DOHH2 (cell line): ENCODE data around the gene COA8.
"Not testable (repeated sequence)": the region's sequence is repeated elsewhere in the genome, so short reads cannot be mapped to it uniquely, and the experiment has no call there.

Experiments used
- H3F3A ChIP-seq: fragments of 200-600 bp; sonication (generic), shearing (Covaris generic); 2 replicates; pipeline ENCODE4 v1.6.0; 2016; ENCODE audit warnings: antibody characterized with exemption, mild to moderate bottlenecking; ENCODE audit not compliant: control insufficient read depth, insufficient read depth
- H3K27ac ChIP-seq: fragments of 200-600 bp; sonication (generic); 2 replicates; pipeline ENCODE4 v1.5.1; 2014; ENCODE audit warnings: low read depth, mild to moderate bottlenecking, low read length, moderate library complexity
- H3K27me3 ChIP-seq: fragments of 200-600 bp; sonication (generic); 2 replicates; pipeline ENCODE4 v1.6.1; 2014; ENCODE audit warnings: mild to moderate bottlenecking, low read length, mixed read lengths; ENCODE audit not compliant: control insufficient read depth
- H3K36me3 ChIP-seq: fragments of 200-600 bp; sonication (generic); 2 replicates; pipeline ENCODE4 v1.6.1; 2014; ENCODE audit warnings: mild to moderate bottlenecking, low read length, moderate library complexity, mixed read lengths; ENCODE audit not compliant: control insufficient read depth
- H3K4me1 ChIP-seq: fragments of 200-600 bp; sonication (generic); 2 replicates; pipeline ENCODE4 v1.6.1; 2014; ENCODE audit warnings: mild to moderate bottlenecking, low read length, mixed read lengths; ENCODE audit not compliant: control insufficient read depth
- H3K4me2 ChIP-seq: fragments of 200-600 bp; sonication (generic); 2 replicates; pipeline ENCODE4 v1.6.0; 2014; ENCODE audit warnings: mild to moderate bottlenecking, low read length, moderate library complexity
- H3K4me3 ChIP-seq: fragments of 200-600 bp; sonication (generic); 2 replicates; pipeline ENCODE4 v1.5.1; 2014; ENCODE audit warnings: mild to moderate bottlenecking, low read length, mixed read lengths
- H3K79me2 ChIP-seq: fragments of 200-600 bp; sonication (generic); 2 replicates; pipeline ENCODE4 v1.6.1; 2014; ENCODE audit warnings: mild to moderate bottlenecking, low read length, mixed read lengths; ENCODE audit not compliant: control insufficient read depth
- H3K9me2 ChIP-seq: fragments of 200-600 bp; sonication (generic); replicated peaks from 2 replicates; pipeline ENCODE4 v1.6.1; 2014; ENCODE audit warnings: mild to moderate bottlenecking, low read length, mixed read lengths; ENCODE audit not compliant: control insufficient read depth
- H3K9me3 ChIP-seq: fragments of 200-600 bp; sonication (generic); 2 replicates; pipeline ENCODE4 v1.6.1; 2014; ENCODE audit warnings: antibody characterized with exemption, low read length, mixed read lengths; ENCODE audit not compliant: control insufficient read depth, insufficient read depth
- H4K20me1 ChIP-seq: fragments of 200-600 bp; sonication (generic); 2 replicates; pipeline ENCODE4 v1.6.0; 2014; ENCODE audit warnings: low read depth, mild to moderate bottlenecking, antibody characterized with exemption, low read length, moderate library complexity; ENCODE audit not compliant: control insufficient read depth, insufficient read depth
- EZH2phosphoT487 ChIP-seq: fragments of 200-600 bp; sonication (generic); IDR thresholded peaks from 2 replicates; pipeline ENCODE4 v1.6.1; 2017; ENCODE audit warnings: borderline replicate concordance, mild to moderate bottlenecking, antibody characterized with exemption, low read length, moderate library complexity, mixed read lengths
- TF ChIP-seq, protein P1 (sequence below): fragments of 200-600 bp; sonication (generic); IDR thresholded peaks from one replicate; pipeline ENCODE4 v1.5.1; 2014; ENCODE audit warnings: antibody characterized with exemption, mild to moderate bottlenecking, low read depth, low read length; ENCODE audit not compliant: poor library complexity, severe bottlenecking

Gene COA8

DNA sequence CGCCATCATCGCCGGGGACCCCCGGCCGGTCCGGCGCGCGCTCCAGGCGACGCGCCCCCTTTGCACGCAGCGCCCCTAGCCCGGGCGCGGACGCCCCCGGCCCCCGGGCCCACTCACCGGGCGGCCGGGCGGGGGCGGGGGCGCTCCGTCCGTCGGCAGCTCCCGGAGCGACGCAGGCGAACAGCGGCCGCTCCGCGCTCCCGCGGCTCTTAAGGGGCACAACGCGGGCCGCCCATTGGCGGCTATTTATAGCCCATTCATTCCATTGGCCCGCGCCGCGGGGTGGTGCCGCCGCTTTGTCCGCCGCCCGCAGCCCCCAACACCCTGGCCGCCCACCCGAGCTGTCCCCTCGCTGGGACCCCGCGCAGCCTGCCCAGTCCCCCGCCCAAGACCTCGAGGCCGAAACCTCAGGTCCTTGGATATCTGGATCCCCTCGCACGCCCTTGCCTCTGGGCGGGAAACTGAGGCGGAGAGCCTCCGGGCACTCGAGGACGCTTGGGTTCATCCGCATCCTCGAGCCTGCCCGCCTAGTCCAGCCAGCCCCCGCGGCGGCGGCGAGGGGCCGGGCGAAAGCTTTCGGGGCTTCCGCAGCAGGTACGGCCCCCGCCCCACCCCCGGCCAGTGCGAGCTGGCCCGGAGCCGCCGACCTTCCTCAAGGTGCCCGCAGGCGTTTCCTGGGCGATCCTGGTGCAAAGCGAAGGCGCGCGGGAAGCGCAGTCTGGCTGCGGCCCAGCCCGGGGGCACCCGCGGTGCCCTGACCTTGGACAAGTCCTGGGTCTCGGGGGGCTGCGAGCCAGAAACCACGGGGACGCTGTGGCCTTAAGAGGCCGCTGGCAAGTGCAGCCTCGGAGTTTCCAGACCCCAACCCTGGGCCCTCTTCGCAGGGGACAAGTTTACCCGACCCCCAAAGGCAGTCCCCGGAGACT is 39.8 kb upstream of the COA8 start, which contains the start of gene CKB:
Gene CKB (minus strand): TSS at position 182 of the 926 bp plus-strand sequence. CDS start 337 bp downstream, outside the sequence.
- Histone ChIP-seq H3F3A (0 out of 2 replicates have a peak, but pooled peaks cover 2% of the 10 kb centered on the region), H3K4me1 (peaks cover 32% of the 10 kb centered on the region), H3K4me3 (peak within 1 kb of the TSS; percentile 71), H3K4me2 (peak within 1 kb of the TSS; percentile 83), H4K20me1 (0 out of 2 replicates have a peak, but pooled peaks cover 6% of the 10 kb centered on the region), H3K9me2 (no peaks in the 10 kb centered on the region), H3K9me3 (no peaks in the 10 kb centered on the region), H3K27ac (no peak within 1 kb of the TSS), H3K79me2 (no peaks in the 10 kb centered on the region), H3K36me3 (no peaks in the 10 kb centered on the region), H3K27me3 (peaks cover 25% of the 10 kb centered on the region)
- TF ChIP-seq EZH2phosphoT487: no peak

DNA sequence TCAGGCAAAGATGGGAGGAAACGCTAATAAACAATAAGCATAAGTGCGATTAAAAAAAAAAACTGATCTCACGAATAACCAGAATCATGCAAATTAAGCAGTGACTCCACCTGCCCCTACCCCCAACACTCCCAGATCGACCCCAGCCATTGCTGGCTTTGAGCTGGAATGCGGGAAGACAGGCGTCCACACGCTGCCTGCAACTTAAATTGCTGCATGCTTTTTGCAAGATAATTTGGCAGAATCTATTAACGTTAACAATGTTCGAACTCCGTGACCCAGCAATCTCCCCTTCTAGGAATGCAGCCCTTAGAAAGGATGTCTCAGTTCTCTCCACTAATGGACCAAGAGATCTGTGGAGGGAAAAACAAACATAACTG is 39.2 kb upstream of the COA8 start:
- Histone ChIP-seq H3K36me3 (no peaks in the 10 kb centered on the region), H3K27ac (no peak overlapping the region), H3K79me2 (peaks cover 5% of the 10 kb centered on the region), H3K9me3 (no peaks in the 10 kb centered on the region), H3K4me1 (peaks cover 38% of the 10 kb centered on the region), H3K4me3 (no peak overlapping the region), H3K27me3 (peaks cover 25% of the 10 kb centered on the region), H4K20me1 (0 out of 2 replicates have a peak, but pooled peaks cover 6% of the 10 kb centered on the region), H3K9me2 (no peaks in the 10 kb centered on the region), H3F3A (0 out of 2 replicates have a peak, but pooled peaks cover 2% of the 10 kb centered on the region), H3K4me2 (no peak overlapping the region)
- TF ChIP-seq, protein P1, sequence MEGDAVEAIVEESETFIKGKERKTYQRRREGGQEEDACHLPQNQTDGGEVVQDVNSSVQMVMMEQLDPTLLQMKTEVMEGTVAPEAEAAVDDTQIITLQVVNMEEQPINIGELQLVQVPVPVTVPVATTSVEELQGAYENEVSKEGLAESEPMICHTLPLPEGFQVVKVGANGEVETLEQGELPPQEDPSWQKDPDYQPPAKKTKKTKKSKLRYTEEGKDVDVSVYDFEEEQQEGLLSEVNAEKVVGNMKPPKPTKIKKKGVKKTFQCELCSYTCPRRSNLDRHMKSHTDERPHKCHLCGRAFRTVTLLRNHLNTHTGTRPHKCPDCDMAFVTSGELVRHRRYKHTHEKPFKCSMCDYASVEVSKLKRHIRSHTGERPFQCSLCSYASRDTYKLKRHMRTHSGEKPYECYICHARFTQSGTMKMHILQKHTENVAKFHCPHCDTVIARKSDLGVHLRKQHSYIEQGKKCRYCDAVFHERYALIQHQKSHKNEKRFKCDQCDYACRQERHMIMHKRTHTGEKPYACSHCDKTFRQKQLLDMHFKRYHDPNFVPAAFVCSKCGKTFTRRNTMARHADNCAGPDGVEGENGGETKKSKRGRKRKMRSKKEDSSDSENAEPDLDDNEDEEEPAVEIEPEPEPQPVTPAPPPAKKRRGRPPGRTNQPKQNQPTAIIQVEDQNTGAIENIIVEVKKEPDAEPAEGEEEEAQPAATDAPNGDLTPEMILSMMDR: no peak
- no peak for TF ChIP-seq EZH2phosphoT487

DNA sequence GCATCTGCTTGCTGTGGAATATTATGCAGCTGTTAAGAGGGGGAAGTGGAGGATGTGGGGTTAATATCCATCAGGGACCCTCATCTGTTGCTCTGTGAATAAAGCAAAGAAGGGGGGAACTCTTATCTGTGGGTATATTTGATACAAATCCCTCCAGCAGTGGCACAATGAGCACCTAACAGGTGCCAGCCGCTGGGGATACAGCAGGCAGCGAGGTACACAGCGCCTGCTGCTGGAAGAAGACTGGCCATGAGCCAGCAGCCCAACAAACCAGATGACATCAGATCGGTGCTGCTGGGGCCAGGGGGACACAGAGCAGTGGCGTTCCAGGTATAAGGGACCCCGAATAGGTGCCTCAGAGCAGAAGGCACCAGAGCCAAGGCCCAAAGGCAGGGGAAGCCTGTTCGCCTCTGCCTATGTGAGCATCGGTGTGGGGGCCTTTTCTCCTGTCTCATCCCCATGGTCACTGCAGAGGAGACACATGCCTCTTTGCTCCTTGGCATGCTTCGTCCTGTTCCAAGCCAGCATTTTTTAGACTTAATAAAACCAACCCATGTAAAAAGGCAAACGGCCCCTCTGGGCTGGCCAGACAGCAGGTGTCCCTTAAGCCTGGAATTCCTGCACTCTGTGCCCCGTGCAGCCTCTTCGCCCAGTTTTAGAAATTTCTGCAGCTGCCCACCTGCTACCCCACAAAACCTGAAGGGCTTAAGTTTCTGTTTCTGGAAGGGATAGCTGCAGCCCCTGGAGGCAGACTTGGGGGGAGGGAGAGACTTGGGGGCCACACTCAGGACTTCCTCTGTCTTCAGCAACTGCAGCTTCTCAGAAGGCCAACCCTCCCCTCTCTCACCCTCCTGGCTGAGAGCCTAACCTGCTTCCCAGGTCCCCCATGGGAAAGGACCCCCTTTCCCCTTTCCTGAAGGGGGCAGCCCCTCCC is 38.5 kb upstream of the COA8 start:
- Histone ChIP-seq H3K9me2 (no peaks in the 10 kb centered on the region), H3K27ac (no peak overlapping the region), H3F3A (0 out of 2 replicates have a peak, but pooled peaks cover 2% of the 10 kb centered on the region), H3K27me3 (peaks cover 21% of the 10 kb centered on the region), H4K20me1 (0 out of 2 replicates have a peak, but pooled peaks cover under 1% of the 10 kb centered on the region), H3K4me2 (no peak overlapping the region), H3K79me2 (peaks cover 11% of the 10 kb centered on the region), H3K9me3 (no peaks in the 10 kb centered on the region), H3K4me1 (peaks cover 39% of the 10 kb centered on the region), H3K36me3 (no peaks in the 10 kb centered on the region; the same call in 1 of the 2 replicates), H3K4me3 (no peak overlapping the region)
- TF ChIP-seq, protein P1: peak; percentile 49
- no peak for TF ChIP-seq EZH2phosphoT487

DNA sequence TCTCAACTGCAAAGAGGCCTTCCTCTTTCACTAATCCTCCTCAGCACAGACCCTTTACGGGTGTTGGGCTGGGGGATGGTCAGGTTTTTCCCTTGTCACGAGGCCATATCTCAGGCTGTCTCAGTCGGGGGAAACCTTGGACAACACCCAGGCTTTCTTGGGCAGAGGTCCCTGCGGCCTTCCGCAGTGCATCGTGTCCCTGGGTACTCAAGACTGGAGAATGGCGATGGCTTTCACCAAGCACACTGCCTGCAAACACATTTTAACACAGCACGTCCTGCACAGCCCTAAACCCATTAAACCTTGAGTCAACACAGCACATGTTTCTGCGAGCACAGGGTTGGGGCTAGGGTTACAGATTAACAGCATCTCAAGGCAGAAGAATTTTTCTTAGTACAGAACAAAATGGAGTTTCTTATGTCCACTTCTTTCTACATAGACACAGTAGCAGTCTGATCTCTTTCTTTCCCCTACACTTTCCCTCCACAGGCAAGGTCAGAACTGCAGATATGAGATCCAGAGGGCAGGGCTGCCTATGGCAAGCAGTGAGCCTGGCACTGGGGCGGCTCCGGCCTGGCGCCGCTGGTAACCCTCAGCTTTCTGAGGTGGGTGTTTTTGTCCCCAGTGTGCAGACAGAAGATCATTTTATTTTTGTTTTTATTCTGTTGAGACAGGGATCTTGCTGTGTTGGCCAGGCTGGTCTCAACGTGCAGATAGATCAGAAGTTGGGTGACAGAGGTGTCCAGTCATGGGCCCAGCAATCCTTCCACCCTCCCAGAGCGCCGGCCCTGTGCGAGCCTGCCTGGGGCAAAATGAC is 37.1 kb upstream of the COA8 start:
- H3F3A ChIP-seq: not testable (repeated sequence)

More for the DNA sequence above, 37.1 kb upstream of the COA8 start:
- not testable (repeated sequence) for H3K4me2 ChIP-seq, H3K4me3 ChIP-seq, H3K9me2 ChIP-seq, H3K36me3 ChIP-seq, H3K9me3 ChIP-seq, H4K20me1 ChIP-seq, H3K27ac ChIP-seq
- peaks cover 25% of the 10 kb centered on the region for H3K79me2 ChIP-seq
- peaks cover 39% of the 10 kb centered on the region for H3K4me1 ChIP-seq
- peaks cover 14% of the 10 kb centered on the region for H3K27me3 ChIP-seq
